DND-41 (cell line): ENCODE measurements around the gene MPPE1.

Source experiments
- ATAC-seq: fragments of 200-7000 bp; cut with Tn5 transposase; 3 replicates; pipeline ENCODE4 v1.9.1; 2021; ENCODE audit warnings: low read depth; ENCODE audit not compliant: insufficient read depth
- DNase-seq: peaks from one replicate; pipeline ENCODE4 v3.0.0-alpha.2; 2020
- H2AFZ ChIP-seq: 2 replicates; pipeline ENCODE4 v1.6.0; 2012; ENCODE audit warnings: low read depth, low read length
- H3K27ac ChIP-seq: 2 replicates; pipeline ENCODE4 v1.5.1; 2012; ENCODE audit warnings: low read length, inconsistent platforms
- H3K27me3 ChIP-seq: fragments of 200-600 bp; sonication (generic); 2 replicates; pipeline ENCODE4 v1.6.0; 2012; ENCODE audit warnings: low read length, mild to moderate bottlenecking, inconsistent platforms; ENCODE audit not compliant: insufficient read depth, poor library complexity
- H3K36me3 ChIP-seq: 2 replicates; pipeline ENCODE4 v1.5.1; 2012; ENCODE audit warnings: low read length, inconsistent platforms; ENCODE audit not compliant: insufficient read depth
- H3K4me1 ChIP-seq: 2 replicates; pipeline ENCODE4 v1.5.1; 2012; ENCODE audit warnings: mild to moderate bottlenecking, low read length; ENCODE audit not compliant: insufficient read depth
- H3K4me2 ChIP-seq: 2 replicates; pipeline ENCODE4 v1.6.0; 2012; ENCODE audit warnings: mild to moderate bottlenecking, moderate library complexity, low read length, inconsistent platforms; ENCODE audit not compliant: insufficient read depth
- H3K4me3 ChIP-seq, 2 experiments: fragments of 200-600 bp in 1 of 2; shearing (Covaris generic) in 1 of 2; 2 replicates each; pipeline ENCODE4 v1.5.1; 2012 to 2016; ENCODE audit warnings: inconsistent platforms in 2 of 2, low read length in 2 of 2, mild to moderate bottlenecking in 2 of 2, low read depth in 1 of 2, moderate library complexity in 1 of 2
- H3K79me2 ChIP-seq: 2 replicates; pipeline ENCODE4 v1.6.0; 2012; ENCODE audit warnings: low read length, inconsistent platforms; ENCODE audit not compliant: insufficient read depth
- H3K9ac ChIP-seq: 2 replicates; pipeline ENCODE4 v1.6.0; 2012; ENCODE audit warnings: low read depth, mild to moderate bottlenecking, inconsistent platforms, low read length, moderate library complexity
- H3K9me3 ChIP-seq: 2 replicates; pipeline ENCODE4 v1.5.1; 2012; ENCODE audit warnings: low read length, moderate library complexity, mild to moderate bottlenecking, inconsistent platforms; ENCODE audit not compliant: insufficient read depth, severe bottlenecking
- H4K20me1 ChIP-seq: 2 replicates; pipeline ENCODE4 v1.6.0; 2012; ENCODE audit warnings: low read length; ENCODE audit not compliant: insufficient read depth
- EZH2 ChIP-seq: IDR thresholded peaks from 3 replicates; pipeline ENCODE4 v1.6.1; 2012; ENCODE audit warnings: borderline replicate concordance, low read depth, mild to moderate bottlenecking, moderate library complexity, low read length, inconsistent platforms; ENCODE audit not compliant: severe bottlenecking
- TF ChIP-seq, protein P1 (sequence below): IDR thresholded peaks from 2 replicates; pipeline ENCODE4 v1.5.1; 2012; ENCODE audit warnings: borderline replicate concordance, low read length, moderate library complexity, mild to moderate bottlenecking; ENCODE audit not compliant: poor library complexity, severe bottlenecking; ENCODE audit errors: extremely low read depth

MPPE1 gene

GRCh38 chr18:11891737-11892136, 16.4 kb downstream of the MPPE1 start:
- Histone ChIP-seq H4K20me1 (no peaks in the 10 kb centered on the region), H3K27me3 (no peaks in the 10 kb centered on the region), H3K27ac (no peak overlapping the region), H2AFZ (no peak overlapping the region), H3K9me3 (no peaks in the 10 kb centered on the region), H3K4me3 (no peak overlapping the region), H3K9ac (no peak overlapping the region), H3K79me2 (no peaks in the 10 kb centered on the region), H3K4me1 (no peaks in the 10 kb centered on the region), H3K4me2 (no peak overlapping the region), H3K36me3 (peaks cover 70% of the 10 kb centered on the region)
- DNase-seq (no peak), ATAC-seq (no peak)
- TF ChIP-seq, protein P1, sequence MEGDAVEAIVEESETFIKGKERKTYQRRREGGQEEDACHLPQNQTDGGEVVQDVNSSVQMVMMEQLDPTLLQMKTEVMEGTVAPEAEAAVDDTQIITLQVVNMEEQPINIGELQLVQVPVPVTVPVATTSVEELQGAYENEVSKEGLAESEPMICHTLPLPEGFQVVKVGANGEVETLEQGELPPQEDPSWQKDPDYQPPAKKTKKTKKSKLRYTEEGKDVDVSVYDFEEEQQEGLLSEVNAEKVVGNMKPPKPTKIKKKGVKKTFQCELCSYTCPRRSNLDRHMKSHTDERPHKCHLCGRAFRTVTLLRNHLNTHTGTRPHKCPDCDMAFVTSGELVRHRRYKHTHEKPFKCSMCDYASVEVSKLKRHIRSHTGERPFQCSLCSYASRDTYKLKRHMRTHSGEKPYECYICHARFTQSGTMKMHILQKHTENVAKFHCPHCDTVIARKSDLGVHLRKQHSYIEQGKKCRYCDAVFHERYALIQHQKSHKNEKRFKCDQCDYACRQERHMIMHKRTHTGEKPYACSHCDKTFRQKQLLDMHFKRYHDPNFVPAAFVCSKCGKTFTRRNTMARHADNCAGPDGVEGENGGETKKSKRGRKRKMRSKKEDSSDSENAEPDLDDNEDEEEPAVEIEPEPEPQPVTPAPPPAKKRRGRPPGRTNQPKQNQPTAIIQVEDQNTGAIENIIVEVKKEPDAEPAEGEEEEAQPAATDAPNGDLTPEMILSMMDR: no peak
- no peak for TF ChIP-seq EZH2

GRCh38 chr18:11889284-11889683, 18.8 kb downstream of the MPPE1 start:
- Histone ChIP-seq H3K9ac (no peak overlapping the region), H3K4me2 (no peak overlapping the region), H3K27me3 (no peaks in the 10 kb centered on the region), H3K4me3 (no peak overlapping the region), H3K9me3 (no peaks in the 10 kb centered on the region), H4K20me1 (no peaks in the 10 kb centered on the region), H3K36me3 (peaks cover 73% of the 10 kb centered on the region), H3K79me2 (no peaks in the 10 kb centered on the region), H3K4me1 (no peaks in the 10 kb centered on the region), H3K27ac (no peak overlapping the region), H2AFZ (no peak overlapping the region)
- ATAC-seq: no peak
- TF ChIP-seq EZH2: no peak
- TF ChIP-seq, protein P1: no peak
- DNase-seq: no peak

GRCh38 chr18:11888726-11889125, 19.4 kb downstream of the MPPE1 start:
- ATAC-seq: no peak
- no peak overlapping the region for H3K4me3 ChIP-seq

More at GRCh38 chr18:11888726-11889125, 19.4 kb downstream of the MPPE1 start:
- Histone ChIP-seq H3K9me3 (no peaks in the 10 kb centered on the region), H3K4me2 (no peak overlapping the region), H3K79me2 (no peaks in the 10 kb centered on the region), H3K9ac (no peak overlapping the region), H3K27me3 (no peaks in the 10 kb centered on the region), H3K27ac (no peak overlapping the region), H2AFZ (no peak overlapping the region), H3K4me1 (no peaks in the 10 kb centered on the region), H4K20me1 (no peaks in the 10 kb centered on the region), H3K36me3 (peaks cover 76% of the 10 kb centered on the region)
- no peak for TF ChIP-seq EZH2
- TF ChIP-seq, protein P1: no peak
- DNase-seq: no peak
